Nephron (organoid): ENCODE data around the gene TXNRD2.

ENCODE experiments used
- H3K27ac Mint-ChIP-seq, 3 experiments: 2 replicates each; pipeline ENCODE4 v1.8.0; 2020; ENCODE audit warnings: mixed read lengths in 3 of 3, mild to moderate bottlenecking in 2 of 3, moderate library complexity in 1 of 3
- H3K27me3 Mint-ChIP-seq: 2 replicates; pipeline ENCODE4 v1.8.0; 2021; ENCODE audit warnings: low read depth, mild to moderate bottlenecking, moderate library complexity, mixed read lengths
- H3K36me3 Mint-ChIP-seq: 2 replicates; pipeline ENCODE4 v1.8.0; 2020; ENCODE audit warnings: low read depth, mixed read lengths
- H3K4me1 Mint-ChIP-seq: 2 replicates; pipeline ENCODE4 v1.8.0; 2020; ENCODE audit warnings: mixed read lengths
- H3K4me3 Mint-ChIP-seq, 3 experiments: 2 replicates each; pipeline ENCODE4 v1.8.0; 2020; ENCODE audit warnings: mild to moderate bottlenecking in 3 of 3, mixed read lengths in 3 of 3, moderate library complexity in 2 of 3
- H3K9me3 Mint-ChIP-seq: 2 replicates; pipeline ENCODE4 v1.8.0; 2020; ENCODE audit warnings: mixed read lengths
- CTCF ChIP-seq, 3 experiments: fragments of 200-600 bp; sonication (generic); IDR thresholded peaks; one replicate each; pipeline ENCODE4 v1.5.0; 2021; ENCODE audit warnings: antibody characterized with exemption in 3 of 3; ENCODE audit not compliant: unreplicated experiment in 3 of 3

Gene TXNRD2

GRCh38 chr22:19900707-19901436 is 40.7 kb downstream of the TXNRD2 start:
- Mint-ChIP-seq H3K9me3 (no peaks in the 10 kb centered on the region), H3K4me1 (peaks cover 28% of the 10 kb centered on the region), H3K27ac (peak overlapping the region in 1 of 3 experiments; percentile 77), H3K27me3 (peaks cover 14% of the 10 kb centered on the region), H3K36me3 (peaks cover 5% of the 10 kb centered on the region), H3K4me3 (no peak overlapping the region)
- TF ChIP-seq CTCF (IDR thresholded peaks at IDR 0.05; ENCODE audit: unreplicated experiment in 3 of 3), result no peak

- peaks cover 17% of the 10 kb centered on the region for H3K27me3 Mint-ChIP-seq
These were observed 42.6 kb downstream of the TXNRD2 start for GRCh38 chr22:19898831-19899567.

GRCh38 chr22:19898145-19898544 is 43.5 kb downstream of the TXNRD2 start:
- Mint-ChIP-seq H3K4me1 (peaks cover 19% of the 10 kb centered on the region), H3K4me3 (no peak overlapping the region), H3K36me3 (peaks cover 9% of the 10 kb centered on the region), H3K9me3 (no peaks in the 10 kb centered on the region), H3K27me3 (peaks cover 18% of the 10 kb centered on the region), H3K27ac (no peak overlapping the region)
- TF ChIP-seq CTCF (IDR thresholded peaks at IDR 0.05; ENCODE audit: unreplicated experiment in 3 of 3), result no peak

More at GRCh38 chr22:19898831-19899567, 42.6 kb downstream of the TXNRD2 start:
- H3K36me3 Mint-ChIP-seq, result peaks cover 6% of the 10 kb centered on the region
- no peak overlapping the region for H3K27ac Mint-ChIP-seq
- peaks cover 20% of the 10 kb centered on the region for H3K4me1 Mint-ChIP-seq
- no peaks in the 10 kb centered on the region for H3K9me3 Mint-ChIP-seq
- H3K4me3 Mint-ChIP-seq, result no peak overlapping the region
- TF ChIP-seq CTCF (IDR thresholded peaks at IDR 0.05; ENCODE audit: unreplicated experiment in 3 of 3), result no peak

GRCh38 chr22:19897726-19898125 is 43.9 kb downstream of the TXNRD2 start:
- Mint-ChIP-seq H3K27me3 (peaks cover 18% of the 10 kb centered on the region), H3K36me3 (peaks cover 9% of the 10 kb centered on the region), H3K27ac (no peak overlapping the region), H3K9me3 (no peaks in the 10 kb centered on the region), H3K4me1 (peaks cover 18% of the 10 kb centered on the region), H3K4me3 (no peak overlapping the region)
- no peak for TF ChIP-seq CTCF (IDR thresholded peaks at IDR 0.05; ENCODE audit: unreplicated experiment in 3 of 3)

GRCh38 chr22:19896665-19897355 is 44.8 kb downstream of the TXNRD2 start:
- H3K4me3 Mint-ChIP-seq, result no peak overlapping the region
- H3K27ac Mint-ChIP-seq, result no peak overlapping the region
- no peak for TF ChIP-seq CTCF (IDR thresholded peaks at IDR 0.05; ENCODE audit: unreplicated experiment in 3 of 3)
- H3K9me3 Mint-ChIP-seq, result no peaks in the 10 kb centered on the region
- H3K36me3 Mint-ChIP-seq, result peaks cover 9% of the 10 kb centered on the region
- peaks cover 20% of the 10 kb centered on the region for H3K27me3 Mint-ChIP-seq
- H3K4me1 Mint-ChIP-seq, result peaks cover 18% of the 10 kb centered on the region
